GM23338 (cell line): ENCODE results near the gene SLC6A7.

Experiments
- CTCF ChIP-seq, 2 experiments: fragments of 200-600 bp in 1 of 2; sonication (generic) in 1 of 2; conservative IDR thresholded peaks; 2 replicates each; pipeline versions ENCODE4 v1.5.1 to v1.6.1; 2016 to 2017; ENCODE audit warnings: antibody characterized with exemption in 2 of 2, low read depth in 2 of 2, mild to moderate bottlenecking in 2 of 2, moderate library complexity in 1 of 2
- JUNB ChIP-seq: IDR thresholded peaks from one replicate; pipeline ENCODE4 v1.6.1; 2016; ENCODE audit warnings: antibody characterized with exemption; ENCODE audit not compliant: unreplicated experiment

GRCh38 chr5:150181766-150182545, 7.9 kb upstream of the SLC6A7 start:
- TF ChIP-seq CTCF (conservative IDR thresholded peaks at IDR 0.05; ENCODE audit: low read depth in 2 of 2) (no peak), JUNB (no peak)
